WTC11 (cell line): ENCODE data around the gene SSTR1. TPM values are rescaled to one million over a fixed set of nuclear protein-coding genes. Genes with fewer than 3 reads are reported as not detected.

Experiments used
- ATAC-seq: fragments of 200-7000 bp; cut with Tn5 transposase; 2 replicates; pipeline ENCODE4 v1.10.0; 2021; ENCODE audit warnings: mild to moderate bottlenecking, moderate library complexity
- CTCF ChIA-PET: fragments of 300-600 bp; sonication (Branson Sonifier 250); formaldehyde crosslinking; loops from one replicate; lab custom pipeline; 2021; ENCODE audit warnings: antibody characterized with exemption; lab: Charles Lee
- POLR2A ChIA-PET: fragments of 350-600 bp; sonication (Branson Sonifier 250); formaldehyde crosslinking; loops from one replicate; lab custom pipeline; 2021; ENCODE audit warnings: antibody characterized with exemption; lab: Charles Lee
- DNase-seq: peaks from one replicate; pipeline ENCODE4 v3.0.0; 2021; ENCODE audit warnings: low spot score
- H3K27ac Mint-ChIP-seq: 2 replicates; pipeline ENCODE4 v1.8.0; 2021; ENCODE audit warnings: mixed read lengths
- H3K27me3 Mint-ChIP-seq: 2 replicates; pipeline ENCODE4 v1.8.0; 2021; ENCODE audit warnings: low read depth, mild to moderate bottlenecking, moderate library complexity, mixed read lengths
- H3K36me3 Mint-ChIP-seq: 2 replicates; pipeline ENCODE4 v1.8.0; 2021; ENCODE audit warnings: mixed read lengths
- H3K4me1 Mint-ChIP-seq: 2 replicates; pipeline ENCODE4 v1.8.0; 2022; ENCODE audit warnings: mixed read lengths
- H3K4me3 Mint-ChIP-seq: 2 replicates; pipeline ENCODE4 v1.8.0; 2021; ENCODE audit warnings: mild to moderate bottlenecking, moderate library complexity, mixed read lengths
- H3K9me3 Mint-ChIP-seq: 2 replicates; pipeline ENCODE4 v1.8.0; 2021; ENCODE audit warnings: mixed read lengths
- CREM ChIP-seq: sonication (generic); formaldehyde crosslinking; IDR thresholded peaks from 2 replicates; pipeline ENCODE4 v1.8.1; 2022; ENCODE audit warnings: mild to moderate bottlenecking, missing genetic modification reagents, moderate library complexity
- EMX1 ChIP-seq: fragments of 250-450 bp; sonication (Bioruptor Pico); IDR thresholded peaks from 2 replicates; pipeline ENCODE4 v1.8.0; 2021; ENCODE audit warnings: mild to moderate bottlenecking
- GRHL2 ChIP-seq: fragments of 250-450 bp; sonication (Bioruptor Pico); IDR thresholded peaks from 2 replicates; pipeline ENCODE4 v1.8.0; 2022; ENCODE audit warnings: mild to moderate bottlenecking, moderate library complexity; ENCODE audit not compliant: insufficient replicate concordance, severe bottlenecking
- OVOL2 ChIP-seq: fragments of 250-450 bp; sonication (Bioruptor Pico); IDR thresholded peaks from 2 replicates; pipeline ENCODE4 v1.9.0; 2021; ENCODE audit warnings: mild to moderate bottlenecking, borderline replicate concordance
- ZMAT4 ChIP-seq: fragments of 250-450 bp; sonication (Bioruptor Pico); IDR thresholded peaks from 2 replicates; pipeline ENCODE4 v1.9.0; 2021; ENCODE audit warnings: mild to moderate bottlenecking
- ZNF138 ChIP-seq: sonication (generic); formaldehyde crosslinking; conservative IDR thresholded peaks from 2 replicates; pipeline ENCODE4 v1.8.1; 2022; ENCODE audit warnings: mild to moderate bottlenecking, moderate library complexity, missing genetic modification reagents
- ZNF281 ChIP-seq: sonication (generic); formaldehyde crosslinking; IDR thresholded peaks from 2 replicates; pipeline ENCODE4 v1.8.0; 2023; ENCODE audit warnings: mild to moderate bottlenecking, missing genetic modification reagents
- ZNF425 ChIP-seq: fragments of 250-450 bp; sonication (Bioruptor Pico); conservative IDR thresholded peaks from 2 replicates; pipeline ENCODE4 v1.9.0; 2021; ENCODE audit warnings: mild to moderate bottlenecking
- ZNF532 ChIP-seq: fragments of 250-450 bp; sonication (Bioruptor Pico); IDR thresholded peaks from 2 replicates; pipeline ENCODE4 v1.9.0; 2021; ENCODE audit warnings: mild to moderate bottlenecking, borderline replicate concordance
- ZNF671 ChIP-seq: fragments of 250-450 bp; sonication (Bioruptor Pico); IDR thresholded peaks from 2 replicates; pipeline ENCODE4 v1.8.0; 2021; ENCODE audit warnings: mild to moderate bottlenecking
- total RNA-seq: library from RNA; stranded (reverse); gene quantifications from 3 replicates; pipeline ENCODE4 v1.2.3, GENCODE V29; 2021
- TF ChIP-seq, protein P1 (sequence below): fragments of 250-450 bp; sonication (Bioruptor Pico); IDR thresholded peaks from 2 replicates; pipeline ENCODE4 v1.9.0; 2021; ENCODE audit warnings: mild to moderate bottlenecking
- TF ChIP-seq, protein P2 (sequence below): fragments of 250-450 bp; sonication (Bioruptor Pico); IDR thresholded peaks from 2 replicates; pipeline ENCODE4 v1.8.0; 2021; ENCODE audit warnings: mild to moderate bottlenecking

Gene SSTR1
- total RNA-seq, 1 experiment from 2014 or later: 1.7 TPM

GRCh38 chr14:38204719-38205115 lies 3.0 kb upstream of the SSTR1 start (continued):
- TF ChIP-seq ZNF532 (CRISPR knock-in tag) (peak; percentile 55; the same call in 1 of the 2 replicates), ZNF425 (CRISPR knock-in tag) (peak; percentile 96)

DNA sequence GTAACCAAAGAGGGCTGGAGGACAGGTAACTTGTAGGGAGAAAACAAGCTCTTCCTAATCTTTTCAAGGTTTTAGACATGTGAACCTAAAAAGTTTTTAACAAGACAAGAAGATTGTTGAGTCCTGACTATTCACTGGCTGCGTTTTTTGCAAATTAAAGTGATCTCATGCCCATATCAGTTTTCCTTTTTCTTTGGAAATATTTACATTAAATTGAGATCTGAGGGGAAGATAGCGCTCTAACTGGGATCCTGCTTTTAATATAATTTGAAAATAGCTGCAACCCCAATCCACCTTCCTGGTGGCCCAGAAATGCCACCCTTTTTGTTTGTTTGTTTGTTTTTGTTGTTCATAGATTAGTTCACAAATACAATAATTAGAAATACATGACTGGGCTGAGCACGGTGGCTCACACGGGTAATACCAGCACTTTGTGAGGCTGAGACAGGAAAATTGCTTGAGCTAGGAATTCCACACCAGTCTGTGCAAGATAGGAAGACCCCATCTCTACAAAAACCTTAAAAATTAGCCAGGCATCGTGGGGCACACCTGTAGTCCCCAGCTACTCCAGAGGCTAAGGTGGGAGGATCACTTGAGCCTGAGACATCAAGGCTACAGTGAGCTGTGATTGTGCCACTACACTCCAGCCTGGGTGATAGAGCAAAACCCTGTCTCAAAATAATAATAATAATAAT lies 2.4 kb upstream of the SSTR1 start:
- no peak for DNase-seq
- peaks cover 48% of the 10 kb centered on the region for H3K4me1 Mint-ChIP-seq
- CTCF ChIA-PET: interaction anchor here (1.8 kb wide), 1 partner anchor 302 kb away, joined by 6 read pairs; no protein-coding TSS in a partner anchor
- ATAC-seq: no peak
- no peak overlapping the region for H3K27ac Mint-ChIP-seq
- H3K27me3 Mint-ChIP-seq: peaks cover 60% of the 10 kb centered on the region
- H3K4me3 Mint-ChIP-seq: no peak overlapping the region
- POLR2A ChIA-PET: no interaction called here
- peaks cover 10% of the 10 kb centered on the region for H3K36me3 Mint-ChIP-seq
- peaks cover 7% of the 10 kb centered on the region for H3K9me3 Mint-ChIP-seq
- peak; percentile 87 for TF ChIP-seq EMX1 (CRISPR knock-in tag)
- TF ChIP-seq CREM (CRISPR knock-in tag): no peak
- TF ChIP-seq ZNF671 (CRISPR knock-in tag): peak; percentile 96
- TF ChIP-seq, protein P1, sequence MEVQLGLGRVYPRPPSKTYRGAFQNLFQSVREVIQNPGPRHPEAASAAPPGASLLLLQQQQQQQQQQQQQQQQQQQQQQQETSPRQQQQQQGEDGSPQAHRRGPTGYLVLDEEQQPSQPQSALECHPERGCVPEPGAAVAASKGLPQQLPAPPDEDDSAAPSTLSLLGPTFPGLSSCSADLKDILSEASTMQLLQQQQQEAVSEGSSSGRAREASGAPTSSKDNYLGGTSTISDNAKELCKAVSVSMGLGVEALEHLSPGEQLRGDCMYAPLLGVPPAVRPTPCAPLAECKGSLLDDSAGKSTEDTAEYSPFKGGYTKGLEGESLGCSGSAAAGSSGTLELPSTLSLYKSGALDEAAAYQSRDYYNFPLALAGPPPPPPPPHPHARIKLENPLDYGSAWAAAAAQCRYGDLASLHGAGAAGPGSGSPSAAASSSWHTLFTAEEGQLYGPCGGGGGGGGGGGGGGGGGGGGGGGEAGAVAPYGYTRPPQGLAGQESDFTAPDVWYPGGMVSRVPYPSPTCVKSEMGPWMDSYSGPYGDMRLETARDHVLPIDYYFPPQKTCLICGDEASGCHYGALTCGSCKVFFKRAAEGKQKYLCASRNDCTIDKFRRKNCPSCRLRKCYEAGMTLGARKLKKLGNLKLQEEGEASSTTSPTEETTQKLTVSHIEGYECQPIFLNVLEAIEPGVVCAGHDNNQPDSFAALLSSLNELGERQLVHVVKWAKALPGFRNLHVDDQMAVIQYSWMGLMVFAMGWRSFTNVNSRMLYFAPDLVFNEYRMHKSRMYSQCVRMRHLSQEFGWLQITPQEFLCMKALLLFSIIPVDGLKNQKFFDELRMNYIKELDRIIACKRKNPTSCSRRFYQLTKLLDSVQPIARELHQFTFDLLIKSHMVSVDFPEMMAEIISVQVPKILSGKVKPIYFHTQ (CRISPR knock-in tag): peak; percentile 96
- no peak for TF ChIP-seq GRHL2 (CRISPR knock-in tag)
- TF ChIP-seq OVOL2 (CRISPR knock-in tag): no peak
- TF ChIP-seq ZMAT4: peak; percentile 93
- TF ChIP-seq ZNF425 (CRISPR knock-in tag): peak; percentile 91
- TF ChIP-seq ZNF281 (CRISPR knock-in tag): no peak
- TF ChIP-seq, protein P2, sequence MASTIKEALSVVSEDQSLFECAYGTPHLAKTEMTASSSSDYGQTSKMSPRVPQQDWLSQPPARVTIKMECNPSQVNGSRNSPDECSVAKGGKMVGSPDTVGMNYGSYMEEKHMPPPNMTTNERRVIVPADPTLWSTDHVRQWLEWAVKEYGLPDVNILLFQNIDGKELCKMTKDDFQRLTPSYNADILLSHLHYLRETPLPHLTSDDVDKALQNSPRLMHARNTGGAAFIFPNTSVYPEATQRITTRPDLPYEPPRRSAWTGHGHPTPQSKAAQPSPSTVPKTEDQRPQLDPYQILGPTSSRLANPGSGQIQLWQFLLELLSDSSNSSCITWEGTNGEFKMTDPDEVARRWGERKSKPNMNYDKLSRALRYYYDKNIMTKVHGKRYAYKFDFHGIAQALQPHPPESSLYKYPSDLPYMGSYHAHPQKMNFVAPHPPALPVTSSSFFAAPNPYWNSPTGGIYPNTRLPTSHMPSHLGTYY (CRISPR knock-in tag): no peak; the same call in 1 of the 2 replicates
- TF ChIP-seq ZNF138 (CRISPR knock-in tag): 0 out of 2 replicates have a peak, but pooled peaks have one; percentile 19
